Duodenal mucosa (tissue), 2 donors: ENCODE results near the gene CNMD.

Source experiments
- H3K27ac ChIP-seq: one replicate; pipeline ENCODE4 v1.7.0; 2013; ENCODE audit warnings: low read depth, low read length
- H3K27me3 ChIP-seq, 2 donors: one replicate each; pipeline ENCODE4 v1.7.0; 2013; ENCODE audit warnings: low read length in 2 of 2, control low read depth in 1 of 2; ENCODE audit not compliant: insufficient read depth in 2 of 2, control insufficient read depth in 1 of 2
- H3K36me3 ChIP-seq, 2 donors: one replicate each; pipeline ENCODE4 v1.7.0; 2013; ENCODE audit warnings: low read length in 2 of 2, control low read depth in 1 of 2; ENCODE audit not compliant: insufficient read depth in 2 of 2, control insufficient read depth in 1 of 2
- H3K4me1 ChIP-seq, 2 donors: one replicate each; pipeline ENCODE4 v1.7.0; 2013; ENCODE audit warnings: low read length in 2 of 2, control low read depth in 1 of 2; ENCODE audit not compliant: insufficient read depth in 2 of 2, control insufficient read depth in 1 of 2
- H3K4me3 ChIP-seq, 2 donors: one replicate each; pipeline ENCODE4 v1.7.0; 2013; ENCODE audit warnings: low read length in 2 of 2, low read depth in 1 of 2
- H3K9ac ChIP-seq, 2 donors: one replicate each; pipeline ENCODE4 v1.7.0; 2013; ENCODE audit warnings: low read length in 2 of 2, low read depth in 1 of 2
- H3K9me3 ChIP-seq, 2 donors: one replicate each; pipeline ENCODE4 v1.7.0; 2013; ENCODE audit warnings: low read length in 2 of 2, control low read depth in 1 of 2; ENCODE audit not compliant: control insufficient read depth in 1 of 2

Gene CNMD

GRCh38 chr13:52746141-52746540 is 6.5 kb upstream of the CNMD start:
- H3K4me3 ChIP-seq: no peak overlapping the region
- H3K36me3 ChIP-seq: no peaks in the 10 kb centered on the region
- no peaks in the 10 kb centered on the region for H3K9me3 ChIP-seq
- no peak overlapping the region for H3K27ac ChIP-seq
- H3K4me1 ChIP-seq: no peaks in the 10 kb centered on the region
- H3K27me3 ChIP-seq: peaks cover 6 to 7% of the 10 kb centered on the region in 2 donors
- no peak overlapping the region for H3K9ac ChIP-seq

- H3K4me3 ChIP-seq: no peak overlapping the region
- H3K4me1 ChIP-seq: no peaks in the 10 kb centered on the region
- peaks cover 15 to 19% of the 10 kb centered on the region in 2 donors for H3K27me3 ChIP-seq
- no peaks in the 10 kb centered on the region for H3K36me3 ChIP-seq
- no peak overlapping the region for H3K27ac ChIP-seq
- no peak overlapping the region for H3K9ac ChIP-seq
- H3K9me3 ChIP-seq: no peaks in the 10 kb centered on the region
These were observed 5.3 kb upstream of the CNMD start for GRCh38 chr13:52744842-52745375.

GRCh38 chr13:52743988-52744387 is 4.4 kb upstream of the CNMD start:
- H3K27me3 ChIP-seq: peaks cover 24 to 25% of the 10 kb centered on the region in 2 donors
- no peaks in the 10 kb centered on the region for H3K9me3 ChIP-seq
- no peak overlapping the region for H3K27ac ChIP-seq
- H3K36me3 ChIP-seq: no peaks in the 10 kb centered on the region
- no peaks in the 10 kb centered on the region for H3K4me1 ChIP-seq
- no peak overlapping the region for H3K9ac ChIP-seq
- no peak overlapping the region for H3K4me3 ChIP-seq

- H3K4me1 ChIP-seq: no peaks in the 10 kb centered on the region
- H3K4me3 ChIP-seq: no peak overlapping the region
- no peak overlapping the region for H3K27ac ChIP-seq
- H3K9me3 ChIP-seq: no peaks in the 10 kb centered on the region
- H3K36me3 ChIP-seq: no peaks in the 10 kb centered on the region
- H3K27me3 ChIP-seq: peaks cover 28 to 30% of the 10 kb centered on the region in 2 donors
- no peak overlapping the region for H3K9ac ChIP-seq
These were observed 3.9 kb upstream of the CNMD start for GRCh38 chr13:52743569-52743968.

GRCh38 chr13:52738719-52739467 is 727 bp downstream of the CNMD start:
- peaks cover 39 to 51% of the 10 kb centered on the region in 2 donors for H3K27me3 ChIP-seq
- H3K4me3 ChIP-seq: peak overlapping the region in 1 of 2 donors; percentile 40
- H3K36me3 ChIP-seq: no peaks in the 10 kb centered on the region
- no peaks in the 10 kb centered on the region for H3K4me1 ChIP-seq
- no peak overlapping the region for H3K9ac ChIP-seq
- H3K27ac ChIP-seq: no peak overlapping the region
- H3K9me3 ChIP-seq: no peaks in the 10 kb centered on the region

GRCh38 chr13:52737965-52738364 is 1.7 kb downstream of the CNMD start:
- peaks cover 39 to 52% of the 10 kb centered on the region in 2 donors for H3K27me3 ChIP-seq
- no peak overlapping the region for H3K27ac ChIP-seq
- H3K9me3 ChIP-seq: no peaks in the 10 kb centered on the region
- H3K4me3 ChIP-seq: no peak overlapping the region
- H3K9ac ChIP-seq: no peak overlapping the region
- H3K4me1 ChIP-seq: no peaks in the 10 kb centered on the region
- H3K36me3 ChIP-seq: no peaks in the 10 kb centered on the region

DNA sequence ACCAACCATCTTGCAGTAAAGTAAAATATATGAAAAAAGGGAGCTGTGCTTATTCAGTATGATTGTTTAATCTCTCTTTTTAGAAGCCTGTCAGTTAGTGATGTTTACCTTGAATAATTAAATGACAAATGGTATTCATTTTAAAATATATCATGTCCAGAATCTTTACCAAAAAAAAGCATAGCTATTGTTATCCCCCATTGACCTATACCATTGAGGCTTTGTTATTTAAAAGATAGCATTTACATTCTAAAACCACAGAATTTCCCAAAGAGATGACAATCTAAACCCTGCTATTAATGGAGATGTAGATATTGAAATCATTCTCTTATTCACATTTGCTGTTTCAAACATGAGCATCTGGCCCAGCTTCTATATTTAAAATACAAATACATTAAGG is 2.2 kb downstream of the CNMD start:
- Histone ChIP-seq H3K9me3 (no peaks in the 10 kb centered on the region), H3K4me3 (no peak overlapping the region), H3K27me3 (peaks cover 39 to 52% of the 10 kb centered on the region in 2 donors), H3K9ac (no peak overlapping the region), H3K27ac (no peak overlapping the region), H3K36me3 (no peaks in the 10 kb centered on the region), H3K4me1 (no peaks in the 10 kb centered on the region)

- H3K9me3 ChIP-seq: no peaks in the 10 kb centered on the region
- no peak overlapping the region for H3K9ac ChIP-seq
- H3K36me3 ChIP-seq: no peaks in the 10 kb centered on the region
- H3K27ac ChIP-seq: no peak overlapping the region
- H3K27me3 ChIP-seq: peaks cover 36 to 52% of the 10 kb centered on the region in 2 donors
- H3K4me3 ChIP-seq: no peak overlapping the region
- no peaks in the 10 kb centered on the region for H3K4me1 ChIP-seq
These were observed 2.7 kb downstream of the CNMD start for GRCh38 chr13:52736891-52737290.

DNA sequence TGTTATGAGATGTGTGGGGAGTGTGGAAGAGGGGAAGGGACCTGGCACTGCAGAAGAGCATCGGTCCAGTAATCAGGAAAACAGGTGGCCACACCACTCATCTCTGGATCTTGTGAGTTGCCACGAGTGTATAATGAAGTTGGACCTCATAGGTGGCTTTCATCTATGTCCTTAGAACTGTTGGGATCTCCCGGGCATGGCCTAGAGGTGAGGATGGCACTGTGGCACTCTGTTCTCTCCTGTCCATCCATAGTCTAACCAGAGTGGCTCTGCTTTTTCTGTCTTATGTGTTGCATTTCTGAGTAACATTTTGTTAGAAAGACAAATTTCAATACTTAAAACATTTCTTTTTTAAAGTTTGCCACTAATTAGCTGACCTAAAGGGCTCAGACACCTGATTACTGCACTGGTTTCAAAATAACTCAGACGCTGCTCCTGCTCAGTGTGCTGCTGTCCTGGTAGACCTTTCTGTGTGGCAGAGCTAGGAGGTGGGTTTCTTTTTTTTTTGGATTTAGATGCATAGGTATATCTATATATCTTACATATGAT is 5.5 kb downstream of the CNMD start:
- no peak overlapping the region for H3K27ac ChIP-seq
- H3K27me3 ChIP-seq: peaks cover 15 to 29% of the 10 kb centered on the region in 2 donors
- no peak overlapping the region for H3K4me3 ChIP-seq
- no peaks in the 10 kb centered on the region for H3K9me3 ChIP-seq
- no peaks in the 10 kb centered on the region for H3K36me3 ChIP-seq
- H3K9ac ChIP-seq: no peak overlapping the region
- no peaks in the 10 kb centered on the region for H3K4me1 ChIP-seq

DNA sequence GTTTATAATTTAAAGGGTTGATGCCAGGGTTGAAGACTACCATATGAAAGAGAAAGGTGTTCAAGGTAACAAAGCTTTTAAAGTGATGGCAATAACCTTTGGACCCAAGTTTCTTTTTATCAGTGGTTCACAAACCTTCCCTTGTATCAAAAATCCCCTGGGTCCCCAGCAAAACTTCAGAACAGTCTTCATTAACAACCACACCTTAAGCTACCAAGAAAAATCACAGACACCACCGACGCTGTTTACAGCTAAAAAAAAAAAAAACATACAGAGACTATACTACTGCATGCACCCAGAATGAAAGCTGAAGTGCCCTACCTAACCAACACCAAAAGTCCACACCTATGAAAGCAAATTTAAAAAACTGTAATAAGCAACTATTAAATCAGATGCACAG is 13.4 kb downstream of the CNMD start:
- H3K9ac ChIP-seq: no peak overlapping the region
- no peak overlapping the region for H3K4me3 ChIP-seq
- no peaks in the 10 kb centered on the region for H3K4me1 ChIP-seq
- no peaks in the 10 kb centered on the region for H3K27me3 ChIP-seq
- no peaks in the 10 kb centered on the region for H3K9me3 ChIP-seq
- no peaks in the 10 kb centered on the region for H3K36me3 ChIP-seq
- H3K27ac ChIP-seq: no peak overlapping the region
